Right kidney (tissue), 1 donor: ENCODE data around the gene ZNF385A.

ENCODE experiments used
- DNase-seq: peaks from one replicate; pipeline ENCODE4 v3.0.0-alpha.2; 2016

The ZNF385A gene

GRCh38 chr12:54393207-54393609, 8.7 kb upstream of the ZNF385A start:
- no peak for DNase-seq

GRCh38 chr12:54392485-54393206, 8.1 kb upstream of the ZNF385A start:
- DNase-seq, result no peak

- no peak for DNase-seq
Measured at GRCh38 chr12:54390668-54391551, 6.4 kb upstream of the ZNF385A start.

GRCh38 chr12:54390176-54390667, 5.7 kb upstream of the ZNF385A start:
- no peak for DNase-seq

GRCh38 chr12:54389607-54390175, 5.2 kb upstream of the ZNF385A start:
- DNase-seq, result no peak

GRCh38 chr12:54389134-54389508, 4.6 kb upstream of the ZNF385A start:
- DNase-seq, result no peak

- no peak for DNase-seq
Measured at GRCh38 chr12:54388237-54389133, 4.0 kb upstream of the ZNF385A start.

GRCh38 chr12:54387114-54387467, 2.6 kb upstream of the ZNF385A start:
- DNase-seq, result no peak

GRCh38 chr12:54386403-54387113, 2.0 kb upstream of the ZNF385A start:
- no peak for DNase-seq

GRCh38 chr12:54385251-54385914, 850 bp upstream of the ZNF385A start:
- no peak for DNase-seq

- no peak for DNase-seq
Measured at GRCh38 chr12:54383041-54383609, 1.4 kb downstream of the ZNF385A start.

- DNase-seq, result no peak
Measured at GRCh38 chr12:54381136-54381535, 3.4 kb downstream of the ZNF385A start.

- DNase-seq, result peak; percentile 84
Measured at GRCh38 chr12:54379398-54380201, 4.9 kb downstream of the ZNF385A start.

- DNase-seq, result no peak
Measured at GRCh38 chr12:54378796-54379397, 5.6 kb downstream of the ZNF385A start.

- DNase-seq, result no peak
Measured at GRCh38 chr12:54377797-54378515, 6.6 kb downstream of the ZNF385A start.

GRCh38 chr12:54377007-54377406, 7.5 kb downstream of the ZNF385A start:
- DNase-seq, result no peak

- DNase-seq, result no peak
Measured at GRCh38 chr12:54376596-54376995, 7.9 kb downstream of the ZNF385A start.

GRCh38 chr12:54375259-54375579, 9.3 kb downstream of the ZNF385A start:
- DNase-seq, result no peak
